Panc1 (cell line): ENCODE measurements around the gene SMTNL1. TPM values are rescaled to one million over a fixed set of nuclear protein-coding genes. Genes with fewer than 3 reads are reported as not detected.

Experiments used
- ATAC-seq: fragments of 200-7000 bp; cut with Tn5 transposase; 2 replicates; pipeline ENCODE4 v1.9.1; 2020; ENCODE audit warnings: mild to moderate bottlenecking, moderate library complexity
- BruUV-seq: library from RNA; stranded (reverse); fragments of 400-500 nt; replicated peaks from 2 replicates; lab custom pipeline; 2021; lab: Mats Ljungman, UMichigan
- CTCF ChIA-PET: fragments of 300-600 bp; sonication (Branson Sonifier 250); formaldehyde crosslinking; loops from one replicate; lab custom pipeline; 2022; ENCODE audit warnings: antibody characterized with exemption; lab: Charles Lee
- POLR2A ChIA-PET: fragments of 300-600 bp; sonication (Branson Sonifier 250); formaldehyde crosslinking; loops from one replicate; lab custom pipeline; 2022; ENCODE audit warnings: antibody characterized with exemption; lab: Charles Lee
- DNase-seq: peaks from one replicate; pipeline ENCODE4 v3.0.0-alpha.2; 2010; ENCODE audit warnings: low read depth, low spot score
- H3K27ac ChIP-seq: 2 replicates; pipeline ENCODE4 v1.5.1; 2011; ENCODE audit warnings: mild to moderate bottlenecking, low read length, inconsistent platforms
- H3K27me3 ChIP-seq: fragments of 200-500 bp; sonication (Bioruptor generic); 2 replicates; pipeline ENCODE4 v1.6.0; 2014; ENCODE audit warnings: low read length, inconsistent platforms; ENCODE audit not compliant: control insufficient read depth, insufficient read depth
- H3K36me3 ChIP-seq: fragments of 200-500 bp; sonication (Bioruptor generic); 2 replicates; pipeline ENCODE4 v1.5.1; 2014; ENCODE audit warnings: inconsistent platforms, mild to moderate bottlenecking, low read length, moderate library complexity; ENCODE audit not compliant: control insufficient read depth, insufficient read depth
- H3K4me1 ChIP-seq: 2 replicates; pipeline ENCODE4 v1.5.1; 2011; ENCODE audit warnings: inconsistent platforms, mild to moderate bottlenecking, low read length, moderate library complexity; ENCODE audit not compliant: control insufficient read depth, insufficient read depth
- H3K4me3 ChIP-seq, 2 experiments: 2 replicates each; pipeline ENCODE4 v1.5.1; 2011 to 2012; ENCODE audit warnings: low read depth in 2 of 2, low read length in 2 of 2, mild to moderate bottlenecking in 2 of 2, inconsistent platforms in 1 of 2, moderate library complexity in 1 of 2
- H3K9me3 ChIP-seq: fragments of 200-500 bp; sonication (Bioruptor generic); 2 replicates; pipeline ENCODE4 v1.5.1; 2014; ENCODE audit warnings: low read depth, mild to moderate bottlenecking, inconsistent platforms, low read length, moderate library complexity; ENCODE audit not compliant: control insufficient read depth, insufficient read depth
- CTCF ChIP-seq: fragments of 450-650 bp; IDR thresholded peaks from 2 replicates; pipeline ENCODE4 v1.5.1; 2017; ENCODE audit warnings: mild to moderate bottlenecking
- POLR2AphosphoS5 ChIP-seq: IDR thresholded peaks from 2 replicates; pipeline ENCODE4 v1.6.1; 2012; ENCODE audit warnings: mild to moderate bottlenecking, low read depth, low read length, moderate library complexity
- REST ChIP-seq, 2 experiments: IDR thresholded peaks; 2 replicates each; pipeline ENCODE4 v1.6.1; 2011 to 2012; ENCODE audit warnings: low read depth in 2 of 2, control low read depth in 1 of 2, low read length in 1 of 2, mild to moderate bottlenecking in 1 of 2, moderate library complexity in 1 of 2; ENCODE audit not compliant: insufficient read depth in 1 of 2
- SIN3A ChIP-seq: IDR thresholded peaks from 2 replicates; pipeline ENCODE4 v1.6.1; 2012; ENCODE audit warnings: low read depth, mild to moderate bottlenecking, low read length, moderate library complexity, borderline replicate concordance; ENCODE audit not compliant: insufficient read depth
- TCF7L2 ChIP-seq: IDR thresholded peaks from 2 replicates; pipeline ENCODE4 v1.6.1; 2011; ENCODE audit warnings: mild to moderate bottlenecking, low read depth, low read length, inconsistent platforms
- in situ Hi-C: cut with HindIII; loops from 2 replicates; pipeline ENCODE4 v1.10.0; 2016; ENCODE audit warnings: low sequenced_read_pairs, low pct_unique_long_range_greater_than_20kb
- intact Hi-C: fragments of 100-400 bp; cut with micrococcal nuclease; formaldehyde crosslinking; loops from one replicate; pipeline ENCODE4 v1.10.0; 2022; ENCODE audit not compliant: unreplicated experiment
- total RNA-seq: library from RNA; stranded (reverse); gene quantifications from one replicate; pipeline ENCODE4 v1.2.1, GENCODE V29; 2021; ENCODE audit not compliant: unreplicated experiment

Gene SMTNL1
- total RNA-seq, 1 experiment from 2014 or later: not detected

DNA sequence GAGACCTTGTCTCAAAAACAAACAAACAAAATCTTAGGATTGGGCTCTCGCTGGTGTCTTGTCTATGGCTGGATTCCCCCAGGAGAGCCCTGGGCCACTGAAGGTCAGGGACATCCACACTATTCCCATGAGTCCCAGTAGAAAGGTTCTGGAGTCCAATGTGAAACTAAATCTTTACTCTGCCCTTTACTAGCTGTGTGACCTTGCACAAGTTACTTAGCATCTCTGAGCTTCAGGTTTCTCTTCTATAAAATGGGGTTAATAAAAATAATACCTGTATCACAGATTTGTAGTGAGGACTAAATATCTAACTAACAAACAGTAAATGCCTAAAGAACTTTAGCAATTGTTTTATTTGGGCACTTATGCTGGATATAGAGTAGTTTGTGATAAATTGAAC lies 30.9 kb upstream of the SMTNL1 start:
- H3K27ac ChIP-seq: no peak overlapping the region
- in situ Hi-C loops (no loop called here), intact Hi-C loops (no loop called here)
- H3K27me3 ChIP-seq: no peaks in the 10 kb centered on the region
- ATAC-seq (no peak), DNase-seq (no peak)
- no TSS peak for BruUV-seq
- H3K4me3 ChIP-seq: no peak overlapping the region
- H3K9me3 ChIP-seq: no peaks in the 10 kb centered on the region
- TF ChIP-seq SIN3A: no peak
- TF ChIP-seq TCF7L2: no peak
- no peak for TF ChIP-seq CTCF
- no peak for TF ChIP-seq REST (IDR thresholded peaks at IDR 0.05; ENCODE audit: insufficient read depth in 1 of 2, low read depth in 2 of 2, low read length in 1 of 2)
- no peak for TF ChIP-seq POLR2AphosphoS5
- ChIA-PET CTCF (interaction anchor here (0.9 kb wide), 1 partner anchor 13 kb away, joined by 4 read pairs; no protein-coding TSS in a partner anchor), POLR2A (no interaction called here)
- peaks cover 5% of the 10 kb centered on the region; the same call in 1 of the 2 replicates for H3K4me1 ChIP-seq
- H3K36me3 ChIP-seq: no peaks in the 10 kb centered on the region

DNA sequence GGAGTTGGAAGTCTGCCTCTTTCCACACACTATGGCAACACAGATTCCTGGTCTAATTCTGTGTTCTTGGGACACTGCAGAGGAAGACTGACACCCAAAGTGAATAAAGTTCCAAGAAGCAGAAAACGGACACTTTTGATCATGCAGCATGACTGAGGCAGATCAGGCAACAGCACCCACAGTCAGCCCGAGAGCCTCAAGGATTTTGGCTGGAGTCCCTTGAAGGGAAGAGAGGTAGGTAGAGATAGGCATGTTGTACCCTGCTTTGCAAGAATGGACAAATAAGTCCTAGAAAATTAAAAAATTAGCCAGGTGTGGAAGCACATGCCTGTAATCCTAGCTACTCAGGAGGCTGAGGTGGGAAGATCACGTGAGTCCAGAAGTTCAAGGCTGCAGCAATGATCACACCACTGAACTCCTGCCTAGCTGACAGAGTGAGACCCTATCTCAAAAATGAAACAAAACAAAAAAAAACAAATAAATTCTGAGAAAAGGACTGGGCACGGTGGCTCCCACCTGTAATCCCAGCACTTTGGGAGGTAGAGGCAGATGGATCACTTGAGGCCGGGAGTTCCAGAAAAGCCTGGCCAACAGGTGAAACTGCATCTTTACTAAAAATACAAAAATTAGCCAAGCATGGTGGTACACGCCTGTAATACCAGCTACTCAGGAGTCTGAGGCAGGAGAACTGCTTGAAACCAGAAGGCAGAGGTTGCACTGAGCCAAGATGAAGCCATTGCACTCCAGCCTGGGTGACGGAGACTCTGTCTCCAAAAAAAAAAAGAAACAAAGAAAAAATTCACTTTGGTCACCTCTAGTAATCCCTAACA lies 28.8 kb upstream of the SMTNL1 start:
- DNase-seq (no peak), ATAC-seq (no peak)
- ChIA-PET POLR2A (no interaction called here), CTCF (interaction anchor here (0.6 to 0.7 kb wide), 2 partner anchors 51 to 59 kb away, joined by 3 to 6 read pairs; partner anchors contain the start of gene UBE2L6)
- no TSS peak for BruUV-seq
- intact Hi-C loops: no loop called here
- in situ Hi-C loops: no loop called here
- no peak overlapping the region for H3K4me3 ChIP-seq
- H3K4me1 ChIP-seq: no peaks in the 10 kb centered on the region
- H3K27ac ChIP-seq: no peak overlapping the region
- H3K27me3 ChIP-seq: no peaks in the 10 kb centered on the region
- no peaks in the 10 kb centered on the region for H3K9me3 ChIP-seq
- no peaks in the 10 kb centered on the region for H3K36me3 ChIP-seq
- TF ChIP-seq CTCF: no peak
- no peak for TF ChIP-seq REST (IDR thresholded peaks at IDR 0.05; ENCODE audit: insufficient read depth in 1 of 2, low read depth in 2 of 2, low read length in 1 of 2)
- no peak for TF ChIP-seq TCF7L2
- no peak for TF ChIP-seq POLR2AphosphoS5
- no peak for TF ChIP-seq SIN3A
